ENCODE data around the gene MDP1.
"Not testable (repeated sequence)": the region's sequence is repeated elsewhere in the genome, so short reads cannot be mapped to it uniquely, and the experiment has no call there.

MDP1 gene

DNA sequence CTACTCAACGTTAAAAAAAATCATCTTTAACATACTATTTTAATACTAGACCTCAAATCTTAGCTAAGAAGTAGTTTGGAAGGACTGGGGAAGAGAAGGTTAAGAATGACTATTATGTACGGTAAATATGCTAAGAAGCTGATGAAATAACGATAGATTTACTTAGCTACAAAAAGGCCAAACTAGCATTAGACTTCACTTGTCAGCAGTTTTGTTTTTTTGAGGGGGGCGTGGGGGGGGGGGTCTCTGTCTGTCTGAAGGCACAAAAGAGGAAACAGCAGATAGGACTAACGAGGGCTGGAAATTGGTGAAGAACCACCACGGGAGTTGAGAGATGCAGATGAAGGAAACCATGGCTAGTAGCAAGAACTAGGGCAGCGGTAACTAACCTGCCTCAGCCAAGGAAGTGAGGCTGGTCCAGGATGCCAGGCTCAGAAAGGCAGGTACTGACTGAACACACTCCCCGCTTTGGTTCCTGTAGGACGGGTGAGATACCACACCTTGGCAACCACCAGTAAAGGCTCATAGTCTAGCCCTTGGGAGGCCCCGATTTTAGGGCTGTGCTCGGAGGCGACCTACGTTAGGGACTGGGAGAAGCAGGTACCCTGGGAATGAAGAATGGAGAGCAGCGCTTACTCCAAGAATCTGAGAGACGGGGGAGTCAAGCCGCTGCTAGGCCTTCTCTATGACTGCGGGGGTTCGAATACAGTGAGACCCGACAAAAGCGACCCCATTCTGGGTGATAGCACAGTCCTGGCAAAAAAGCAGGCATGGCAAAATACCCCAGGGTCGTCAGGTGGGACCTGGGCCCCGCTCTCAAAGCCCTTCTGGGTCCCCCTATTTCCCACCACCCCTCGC, 15.6 kb upstream of the MDP1 start:
- no peak for DNase-seq (ENCODE audit: low read depth, low spot score)

DNA sequence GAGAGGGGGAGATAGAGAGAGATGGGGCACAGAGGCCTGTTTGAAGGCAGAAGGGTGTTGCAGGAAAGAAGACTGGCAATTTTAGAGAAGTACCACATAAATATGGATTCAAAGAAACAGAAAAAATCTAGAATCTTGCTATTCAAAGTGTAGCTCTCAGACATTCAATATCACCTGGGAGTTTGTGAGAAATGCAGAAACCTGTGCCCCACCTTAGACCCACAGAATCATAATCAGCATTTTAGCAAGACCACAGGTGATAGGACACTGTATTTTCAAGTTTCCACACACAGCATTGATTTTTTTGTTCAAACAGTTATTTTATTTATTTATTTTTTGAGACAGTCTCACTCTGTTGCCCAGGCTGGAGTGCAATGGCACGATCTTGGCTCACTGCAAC, 13.0 kb upstream of the MDP1 start:
- no peak for DNase-seq (ENCODE audit: low read depth, low spot score)

DNA sequence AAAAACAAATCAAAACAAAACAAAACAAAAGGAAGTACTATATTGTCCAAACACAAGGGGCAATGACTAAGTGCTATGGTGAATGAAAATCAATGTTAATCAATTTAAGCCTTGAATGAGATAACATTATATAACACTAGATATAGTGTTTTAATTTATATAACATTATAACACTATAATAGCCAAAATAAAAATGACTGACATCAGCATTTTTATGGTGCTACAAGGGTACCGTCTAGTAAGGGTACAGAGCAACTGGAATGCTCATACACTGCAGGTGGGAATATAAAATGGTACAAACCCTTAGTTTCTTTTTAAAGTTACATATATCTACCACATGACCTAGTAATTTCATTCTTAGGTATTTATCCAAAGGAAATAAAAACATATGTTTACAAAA, 10.6 kb upstream of the MDP1 start:
- DNase-seq (ENCODE audit: low read depth, low spot score) = no peak

- peak; percentile 64 for DNase-seq (ENCODE audit: low read depth, low spot score)
Measured at GRCh38 chr14:24224618-24225071, 8.8 kb upstream of the MDP1 start.

GRCh38 chr14:24222987-24223386, 7.1 kb upstream of the MDP1 start:
- not testable (repeated sequence) for DNase-seq (ENCODE audit: low read depth, low spot score)

DNA sequence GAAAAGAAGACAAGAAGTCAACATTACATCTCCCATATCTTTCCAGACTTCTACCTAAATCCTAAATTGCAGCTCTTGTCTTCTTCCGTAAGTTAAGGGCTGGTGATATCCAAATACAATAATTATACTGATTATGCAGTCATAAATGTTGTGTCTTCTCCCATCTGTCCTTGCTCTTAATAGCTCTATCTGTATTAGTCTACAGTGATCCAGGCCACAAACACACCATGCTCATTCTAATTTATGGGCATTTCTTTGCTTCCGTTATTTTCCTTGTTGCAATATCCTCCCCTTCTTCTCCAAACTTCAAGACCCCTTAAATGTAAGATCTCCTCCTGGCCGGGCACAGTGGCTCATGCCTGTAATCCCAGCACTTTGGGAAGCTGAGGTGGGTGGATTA, 3.7 kb upstream of the MDP1 start:
- DNase-seq (ENCODE audit: low read depth, low spot score) = no peak

DNA sequence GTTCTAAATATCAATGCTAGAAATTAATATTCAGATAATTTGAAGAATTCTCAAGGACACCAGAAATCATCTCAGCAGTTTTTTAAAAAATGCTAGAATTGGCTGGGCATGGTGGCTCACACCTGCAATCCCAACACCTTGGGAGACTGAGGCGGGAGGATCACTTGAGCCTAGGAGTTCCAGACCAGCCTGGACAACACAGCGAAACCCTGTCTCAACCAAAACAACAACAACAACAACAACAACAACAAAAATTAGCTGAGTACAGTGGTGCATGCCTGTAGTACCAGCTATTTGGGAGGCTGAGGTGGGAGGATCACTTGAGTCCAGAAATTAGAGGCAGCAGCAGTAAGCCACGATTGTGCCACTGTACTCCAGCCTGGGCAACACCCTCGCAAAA, 3.2 kb upstream of the MDP1 start:
- DNase-seq (ENCODE audit: low read depth, low spot score) = no peak

DNA sequence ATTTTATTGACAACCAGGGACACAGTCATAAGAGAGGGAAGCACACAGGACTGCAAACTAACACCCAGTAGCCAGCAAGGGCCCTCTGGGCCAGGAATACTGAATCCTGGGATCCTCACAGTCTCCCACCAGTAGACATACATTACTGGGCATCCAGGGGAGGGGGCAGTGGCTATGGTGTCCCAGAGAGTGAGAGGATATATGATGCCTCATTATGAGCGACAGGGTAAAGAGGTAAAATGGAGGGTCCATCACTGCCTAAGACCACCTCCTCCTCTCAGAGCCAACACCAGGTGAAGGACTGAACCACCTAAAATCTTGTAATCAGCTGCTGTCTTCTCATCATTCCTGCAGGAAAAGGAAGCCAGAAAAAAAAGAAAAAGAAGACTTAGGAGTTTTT, 1.0 kb upstream of the MDP1 start:
- DNase-seq (ENCODE audit: low read depth, low spot score) = not testable (repeated sequence)

GRCh38 chr14:24216345-24216699, 456 bp upstream of the MDP1 start:
- no peak for DNase-seq (ENCODE audit: low read depth, low spot score)

- DNase-seq (ENCODE audit: low read depth, low spot score) = no peak
Measured at GRCh38 chr14:24213866-24214662, 1.8 kb downstream of the MDP1 start.

GRCh38 chr14:24212924-24213865, 2.7 kb downstream of the MDP1 start, which contains the start of gene CHMP4A:
Gene CHMP4A (minus strand): TSS chr14:24213488. CDS start chr14:24213439, 49 bp downstream.
- peak; percentile 99 for DNase-seq (ENCODE audit: low read depth, low spot score)

DNA sequence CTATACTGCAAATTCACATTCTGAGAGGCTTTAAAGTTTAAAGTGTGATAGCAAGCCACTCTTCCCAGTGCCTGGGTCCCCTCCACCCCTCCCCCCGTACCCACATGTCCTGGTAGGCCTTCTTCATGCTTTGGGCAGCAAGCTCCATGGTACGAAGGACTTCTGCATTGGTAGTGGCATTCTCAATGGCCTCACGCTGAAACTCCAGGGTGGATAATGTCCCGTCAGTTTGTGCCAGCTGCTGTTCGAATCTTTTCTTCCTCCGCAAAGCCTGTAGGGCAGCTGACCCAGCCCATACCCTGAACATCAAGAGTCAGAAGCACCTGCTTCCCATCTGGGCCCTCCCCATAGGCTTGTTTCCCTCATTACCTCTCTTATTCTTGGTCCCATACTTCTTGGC, 4.6 kb downstream of the MDP1 start:
- DNase-seq (ENCODE audit: low read depth, low spot score) = no peak

DNA sequence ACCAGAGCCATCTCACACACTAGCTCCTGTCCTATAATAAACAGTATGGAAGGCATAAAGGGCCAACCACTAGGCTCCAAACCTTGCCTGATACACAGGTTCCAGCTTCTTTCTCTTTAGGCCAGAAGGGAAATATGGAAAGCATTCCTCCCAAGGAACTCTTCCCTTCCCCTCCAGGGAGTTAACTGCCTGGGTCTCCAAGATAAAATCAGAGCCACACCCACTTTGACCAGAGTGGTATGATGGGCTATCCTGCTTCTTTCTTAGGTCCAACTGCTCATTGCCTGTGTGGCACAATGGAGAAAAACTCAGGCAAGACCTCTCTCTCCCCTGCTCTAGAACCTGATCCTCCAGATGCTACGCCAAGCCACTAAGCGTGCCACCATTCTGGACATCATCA, 8.2 kb downstream of the MDP1 start:
- DNase-seq (ENCODE audit: low read depth, low spot score) = no peak

- no peak for DNase-seq (ENCODE audit: low read depth, low spot score)
Measured at GRCh38 chr14:24207104-24207551, 8.7 kb downstream of the MDP1 start.

DNA sequence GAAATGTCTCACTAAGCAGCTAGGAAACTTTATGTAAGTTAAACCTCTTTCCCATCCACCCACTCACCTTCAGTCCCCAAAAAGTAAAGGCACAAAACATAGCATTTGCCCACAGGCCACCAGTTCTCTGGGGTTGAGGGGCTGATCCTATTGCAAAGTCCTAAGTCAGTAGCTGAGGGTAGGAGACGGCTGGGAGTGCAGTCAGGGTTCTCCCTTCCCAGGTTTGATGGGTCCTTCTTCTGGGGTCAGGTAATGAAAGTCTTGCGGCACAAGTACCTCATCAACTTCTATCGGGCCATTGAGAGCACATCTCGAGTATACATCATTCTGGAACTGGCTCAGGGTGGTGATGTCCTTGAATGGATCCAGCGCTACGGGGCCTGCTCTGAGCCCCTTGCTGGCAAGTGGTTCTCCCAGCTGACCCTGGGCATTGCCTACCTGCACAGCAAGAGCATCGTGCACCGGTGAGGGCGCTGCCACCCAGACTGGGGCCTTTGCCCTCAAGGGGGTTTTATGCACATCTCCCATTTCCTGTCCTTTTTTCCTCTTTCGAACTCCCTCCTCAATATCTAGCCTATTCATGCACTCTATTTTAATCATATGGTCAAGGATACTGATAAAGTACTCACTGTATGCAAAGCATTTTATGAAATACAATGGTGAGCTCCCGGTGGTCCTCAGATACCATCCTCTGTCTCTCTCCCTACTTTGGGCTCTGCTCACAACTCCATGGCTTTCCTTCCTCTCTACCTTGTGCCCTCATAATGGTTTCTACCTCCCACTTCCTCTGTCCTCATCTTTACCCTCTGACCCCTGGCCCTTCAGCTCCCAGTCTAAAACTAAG, 9.4 kb downstream of the MDP1 start:
- DNase-seq (ENCODE audit: low read depth, low spot score) = no peak

DNA sequence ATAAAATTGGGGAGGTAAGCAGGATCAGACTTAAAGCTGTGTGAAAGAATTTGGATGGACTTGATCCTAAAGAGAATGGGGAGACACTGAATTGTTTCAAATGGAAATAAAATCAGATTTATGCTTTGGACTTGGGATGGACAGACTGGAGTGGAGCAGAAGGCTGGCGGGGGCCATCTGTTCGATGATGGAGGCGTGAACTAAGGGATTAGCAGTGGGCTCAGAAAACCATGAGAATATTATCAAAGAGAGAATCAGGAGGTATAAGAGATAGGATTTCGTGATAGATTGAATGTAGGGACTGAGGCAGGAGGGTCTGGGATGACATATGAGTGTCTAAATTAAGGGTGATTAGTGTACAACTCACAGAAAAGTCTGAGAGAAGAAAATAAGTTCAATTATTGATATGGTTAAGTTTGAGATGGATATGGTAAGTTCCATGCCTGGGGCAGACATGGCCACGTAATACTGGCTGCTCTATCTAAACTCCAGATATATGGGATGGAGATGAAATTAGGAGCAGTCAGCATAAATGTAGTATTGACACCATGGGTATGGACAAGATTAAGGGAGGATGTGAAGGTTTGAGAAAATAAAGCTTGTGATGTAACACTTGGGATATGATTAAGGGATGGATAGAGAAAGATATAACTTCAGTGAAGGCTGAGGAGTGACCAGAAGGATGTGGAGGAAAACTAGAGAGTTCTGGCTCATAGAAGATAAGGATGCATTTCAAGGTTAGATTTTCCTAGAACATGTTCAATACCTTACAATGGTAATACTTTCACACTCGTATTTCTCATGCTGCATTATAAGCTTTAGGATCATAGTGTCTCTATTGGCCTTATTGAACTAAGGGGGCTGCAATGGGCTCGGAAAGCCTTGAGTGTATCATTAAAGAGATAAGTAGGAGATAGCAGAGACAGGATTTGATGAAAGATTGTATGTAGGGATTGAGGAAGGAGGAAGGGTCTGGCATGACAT, 11.4 kb downstream of the MDP1 start:
- no peak for DNase-seq (ENCODE audit: low read depth, low spot score)

DNA sequence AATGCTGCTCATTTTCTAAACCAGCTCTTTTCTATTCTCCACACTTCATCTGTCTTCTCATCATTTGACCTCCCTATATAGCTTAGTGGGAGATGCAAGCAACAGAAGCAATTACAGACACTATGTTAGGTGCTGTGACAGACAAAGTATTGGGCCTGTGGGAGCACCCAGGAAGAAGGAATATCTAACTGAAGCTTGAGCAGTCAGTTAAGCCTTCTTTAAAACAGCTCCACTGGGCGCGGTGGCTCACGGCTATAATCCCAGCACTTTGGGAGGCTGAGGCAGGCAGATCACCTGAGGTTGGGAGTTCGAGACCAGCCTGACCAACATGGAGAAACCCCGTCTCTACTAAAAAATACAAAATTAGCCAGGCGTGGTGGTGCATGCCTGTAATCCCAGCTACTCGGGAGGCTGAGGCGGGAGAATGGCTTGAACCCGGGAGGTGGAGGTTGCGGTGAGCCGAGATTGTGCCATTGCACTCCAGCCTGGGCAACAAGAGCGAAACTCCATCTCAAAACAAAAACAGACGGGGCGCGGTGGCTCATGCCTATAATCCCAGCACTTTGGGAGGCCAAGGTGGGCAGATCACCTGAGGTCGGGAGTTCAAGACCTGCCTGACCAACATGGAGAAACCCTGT, 12.5 kb downstream of the MDP1 start:
- not testable (repeated sequence) for DNase-seq (ENCODE audit: low read depth, low spot score)

DNA sequence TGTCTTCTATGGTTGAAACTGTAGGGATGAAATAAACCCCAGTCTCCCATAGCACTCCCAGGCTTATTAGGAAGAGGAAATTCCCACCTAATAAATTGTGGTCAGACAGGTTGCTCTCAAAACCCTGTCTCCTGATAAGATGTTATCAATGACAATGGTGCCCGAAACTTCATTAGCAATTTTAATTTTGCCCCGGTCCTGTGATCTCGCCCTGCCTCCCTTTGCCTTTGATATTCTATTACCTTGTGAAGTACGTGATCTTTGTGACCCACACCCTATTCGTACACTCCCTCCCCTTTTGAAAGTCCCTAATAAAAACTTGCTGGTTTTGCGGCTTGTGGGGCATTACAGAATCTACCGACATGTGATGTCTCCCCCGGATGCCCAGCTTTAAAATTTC, 13.3 kb downstream of the MDP1 start:
- DNase-seq (ENCODE audit: low read depth, low spot score) = not testable (repeated sequence)
